GM19468 (cell line): Measurements from ENCODE around the gene PCDHB16.
"Not testable (repeated sequence)": the region's sequence is repeated elsewhere in the genome, so short reads cannot be mapped to it uniquely, and the experiment has no call there.

Experiments used
- ATAC-seq: cut with Tn5 transposase; IDR thresholded peaks from one replicate; pipeline ENCODE4 v1.9.1; 2021; ENCODE audit warnings: mild to moderate bottlenecking, moderate library complexity, moderate number of reproducible peaks; ENCODE audit not compliant: unreplicated experiment; ENCODE audit errors: extremely low read depth

Gene PCDHB16

DNA sequence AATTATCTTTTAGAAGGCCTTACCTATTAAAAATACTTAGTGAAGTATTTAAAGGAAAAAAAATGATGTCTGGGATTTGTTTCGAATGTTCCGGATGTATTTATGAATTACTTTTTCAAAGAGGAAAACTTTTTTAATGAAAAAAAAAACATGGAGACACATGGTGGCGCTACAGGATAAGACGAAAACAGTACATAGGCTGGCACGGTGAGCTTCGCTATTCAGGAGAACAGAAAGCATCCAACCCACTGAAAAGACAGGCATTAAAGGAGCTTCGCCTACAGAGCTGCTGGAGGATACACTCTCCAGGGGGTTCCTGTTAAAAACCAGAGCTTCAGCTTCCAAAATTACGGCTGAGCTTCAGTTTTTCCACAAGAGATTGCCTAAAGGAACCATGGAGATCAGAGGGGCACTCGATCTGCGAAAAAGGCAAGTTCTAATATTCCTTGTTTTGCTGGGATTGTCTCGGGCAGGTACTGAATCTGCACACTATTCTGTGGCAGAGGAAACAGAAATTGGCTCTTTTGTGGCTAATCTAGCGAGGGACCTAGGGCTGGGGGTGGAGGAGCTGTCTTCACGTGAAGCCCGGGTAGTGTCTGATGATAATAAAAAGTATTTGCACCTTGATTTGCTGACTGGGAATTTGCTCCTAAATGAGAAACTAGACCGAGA lies 41.1 kb downstream of the PCDHB16 start, which contains the start of gene PCDHB14:
TSS of gene PCDHB14 (plus strand) at position 232 of the 672 bp plus-strand sequence. CDS start at position 395, 163 bp downstream.
- ATAC-seq = no peak

DNA sequence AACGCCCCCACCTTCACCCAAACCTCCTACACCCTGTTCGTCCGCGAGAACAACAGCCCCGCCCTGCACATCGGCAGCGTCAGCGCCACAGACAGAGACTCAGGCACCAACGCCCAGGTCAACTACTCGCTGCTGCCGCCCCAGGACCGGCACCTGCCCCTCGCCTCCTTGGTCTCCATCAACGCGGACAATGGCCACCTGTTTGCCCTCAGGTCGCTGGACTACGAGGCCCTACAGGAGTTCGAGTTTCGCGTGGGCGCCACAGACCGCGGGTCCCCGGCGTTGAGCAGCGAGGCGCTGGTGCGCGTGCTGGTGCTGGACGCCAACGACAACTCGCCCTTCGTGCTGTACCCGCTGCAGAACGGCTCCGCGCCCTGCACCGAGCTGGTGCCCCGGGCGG lies 42.7 kb downstream of the PCDHB16 start:
- not testable (repeated sequence) for ATAC-seq

- ATAC-seq = not testable (repeated sequence)
Measured at GRCh38 chr5:141225421-141225820, 43.2 kb downstream of the PCDHB16 start.

DNA sequence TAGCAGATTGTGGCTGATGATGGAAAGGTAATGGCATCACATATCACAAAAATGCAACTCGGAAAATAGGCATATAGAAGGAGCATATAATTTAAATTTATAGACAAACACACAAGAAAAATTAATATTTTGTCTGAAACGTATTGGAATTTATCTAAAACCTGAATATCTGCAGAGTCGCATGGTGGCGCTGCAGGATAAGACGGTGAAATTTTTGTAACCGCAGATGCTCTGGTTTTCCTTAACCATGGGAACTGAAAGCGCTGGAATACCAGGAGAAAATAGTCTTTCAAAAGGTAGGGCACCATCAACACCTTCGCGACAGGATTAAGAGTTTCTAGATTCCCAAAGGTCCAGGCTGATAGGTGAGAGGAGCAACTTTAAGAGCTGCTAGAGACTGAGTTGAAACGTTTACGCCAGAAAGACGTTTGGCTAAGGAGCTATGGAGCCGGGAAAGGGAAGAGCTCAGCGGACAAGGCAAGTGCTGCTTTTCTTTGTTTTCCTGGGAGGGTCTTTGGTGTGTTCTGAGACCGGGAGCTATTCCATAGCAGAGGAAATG lies 52.0 kb downstream of the PCDHB16 start:
- no peak for ATAC-seq
